Activated T-cell treated with anti-CD3 and anti-CD28 coated beads, Interleukin-2, amount 50 U/mL, for 1 hour (primary cell): ENCODE measurements around the gene AFAP1.

Source experiments
- DNase-seq: peaks from one replicate; pipeline ENCODE4 v3.0.0-alpha.2; 2020

The AFAP1 gene

DNA sequence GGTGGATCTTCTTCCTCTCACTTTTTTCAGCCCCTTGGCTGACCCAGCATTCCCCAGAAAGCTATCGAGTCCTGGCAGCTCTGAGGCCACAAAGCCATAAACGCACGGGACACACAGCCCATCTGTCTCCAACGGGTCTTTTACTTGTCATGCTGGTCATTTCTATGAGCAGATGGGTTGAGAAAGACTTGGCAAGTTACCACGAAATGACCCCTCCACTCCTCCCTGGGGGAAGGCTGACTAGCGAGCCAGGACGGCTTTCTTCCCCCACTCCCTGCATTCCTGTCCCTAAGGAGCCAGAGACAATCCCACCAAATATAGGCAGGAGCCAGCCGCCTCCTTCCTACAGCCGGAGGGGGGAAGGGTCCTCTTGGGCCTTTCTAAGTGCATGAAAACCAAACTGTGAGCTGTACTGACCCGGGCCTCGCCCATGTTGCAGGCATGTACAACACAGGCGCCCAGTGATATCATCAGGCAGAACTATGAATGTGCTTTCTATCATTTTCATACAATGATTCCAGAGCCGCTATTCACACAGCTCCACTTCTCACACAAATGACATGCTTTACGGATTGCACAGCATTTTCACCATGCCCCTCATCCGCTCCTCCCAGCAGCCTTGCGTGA is 28.6 kb downstream of the AFAP1 start:
- no peak for DNase-seq

- DNase-seq = no peak
Measured at GRCh38 chr4:7910263-7910896, 29.3 kb downstream of the AFAP1 start.

DNA sequence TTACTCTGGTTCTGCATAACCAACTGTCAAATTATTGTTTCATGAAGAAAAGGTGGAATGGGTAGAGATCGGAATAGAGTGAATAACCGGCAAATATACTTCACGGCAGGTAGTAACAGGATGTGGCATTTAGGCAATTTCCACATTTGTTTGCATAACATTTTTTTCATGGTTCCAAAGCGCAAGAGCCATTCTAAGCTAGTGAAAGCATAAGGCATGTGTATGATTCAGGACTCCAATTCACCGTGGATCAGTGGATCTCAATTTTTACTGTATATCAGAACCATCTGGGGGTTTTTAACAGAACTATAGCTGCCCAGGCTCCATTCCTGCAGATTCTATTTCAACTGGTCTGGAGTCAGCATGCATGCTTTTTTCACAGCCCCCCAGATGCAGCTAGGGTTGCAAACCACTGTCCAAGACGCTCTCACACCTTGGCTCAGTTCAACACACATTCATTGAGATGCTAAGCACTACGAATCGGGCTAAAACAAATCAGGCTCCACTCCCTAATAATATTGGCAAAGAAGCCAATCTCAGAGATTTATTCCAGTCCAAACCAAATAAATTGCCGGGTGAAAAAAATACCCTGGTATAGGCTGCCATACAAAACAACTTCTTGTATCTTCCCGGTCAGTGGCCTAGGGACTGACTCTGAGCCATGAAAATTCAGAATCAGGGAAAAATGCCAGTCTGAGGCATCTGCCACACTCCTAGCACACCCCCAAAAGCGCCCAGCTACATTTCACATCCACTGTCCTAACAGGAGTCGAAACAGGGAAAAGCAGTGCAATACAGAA is 30.0 kb downstream of the AFAP1 start:
- no peak for DNase-seq

GRCh38 chr4:7908668-7909067 is 31.0 kb downstream of the AFAP1 start:
- DNase-seq = no peak

DNA sequence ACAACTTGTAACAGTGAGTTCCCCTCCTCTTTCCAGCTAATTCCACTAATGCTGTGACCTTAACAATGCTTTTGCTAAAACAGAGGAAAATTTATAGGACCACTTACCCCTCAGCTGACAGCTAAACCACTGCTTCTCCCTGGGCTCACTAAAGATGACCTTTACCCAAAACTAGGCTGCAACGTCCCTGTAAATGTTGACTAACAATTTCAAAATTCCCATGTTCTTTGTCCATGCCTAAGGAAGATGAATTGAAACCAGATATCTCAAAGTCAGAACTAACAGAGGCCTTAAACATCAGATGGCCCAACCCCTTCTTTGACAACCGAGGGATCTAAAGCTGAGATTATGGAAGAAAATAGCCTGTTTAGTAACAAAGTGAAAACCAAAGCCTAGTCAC is 32.5 kb downstream of the AFAP1 start:
- DNase-seq = no peak

- no peak for DNase-seq
Measured at GRCh38 chr4:7906171-7906701, 33.4 kb downstream of the AFAP1 start.

- DNase-seq = no peak
Measured at GRCh38 chr4:7904952-7905915, 34.4 kb downstream of the AFAP1 start.

GRCh38 chr4:7903791-7904516 is 35.7 kb downstream of the AFAP1 start:
- DNase-seq = no peak

DNA sequence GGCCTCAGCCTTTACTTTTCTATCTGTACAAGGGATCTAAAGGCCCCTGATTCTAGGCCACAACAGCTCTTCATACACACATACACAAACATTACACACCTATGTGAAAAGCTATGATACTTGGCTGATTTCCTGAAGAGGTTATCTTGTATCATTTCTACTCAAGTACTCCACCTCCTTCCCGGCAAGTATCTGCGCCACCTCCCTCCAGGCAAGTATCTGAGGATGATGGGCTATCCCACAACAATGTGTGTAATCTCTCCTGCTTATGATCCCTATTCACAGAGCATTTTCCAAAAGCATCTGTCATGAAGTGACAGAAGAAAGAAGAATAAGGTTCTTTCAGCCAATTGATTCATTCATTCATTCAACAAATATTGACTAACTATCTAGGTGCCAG is 36.8 kb downstream of the AFAP1 start:
- no peak for DNase-seq

DNA sequence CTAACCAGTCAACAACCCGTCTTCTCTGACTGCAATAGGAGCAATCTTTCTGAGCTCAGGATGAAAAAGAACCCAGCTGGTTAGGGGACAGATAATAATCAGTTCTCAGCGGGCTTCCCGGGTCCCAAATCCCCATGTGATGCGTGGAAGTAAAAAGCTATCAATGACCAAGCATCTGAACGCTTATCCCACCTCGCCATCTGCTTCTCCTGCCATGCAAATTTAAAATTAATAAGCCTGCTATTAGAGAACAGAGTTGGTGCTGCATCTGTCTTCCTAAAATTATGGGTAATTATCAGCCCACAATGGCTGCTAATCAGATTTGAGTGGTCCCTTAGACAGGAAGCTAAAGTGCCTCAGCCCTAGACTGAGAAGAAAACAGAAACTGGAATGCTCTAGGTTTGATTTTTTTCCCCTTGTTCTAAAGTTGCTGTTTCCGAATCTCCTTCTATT is 37.5 kb downstream of the AFAP1 start:
- DNase-seq = no peak

GRCh38 chr4:7901311-7901885 is 38.3 kb downstream of the AFAP1 start:
- DNase-seq = no peak

GRCh38 chr4:7900334-7900909 is 39.2 kb downstream of the AFAP1 start:
- DNase-seq = no peak

DNA sequence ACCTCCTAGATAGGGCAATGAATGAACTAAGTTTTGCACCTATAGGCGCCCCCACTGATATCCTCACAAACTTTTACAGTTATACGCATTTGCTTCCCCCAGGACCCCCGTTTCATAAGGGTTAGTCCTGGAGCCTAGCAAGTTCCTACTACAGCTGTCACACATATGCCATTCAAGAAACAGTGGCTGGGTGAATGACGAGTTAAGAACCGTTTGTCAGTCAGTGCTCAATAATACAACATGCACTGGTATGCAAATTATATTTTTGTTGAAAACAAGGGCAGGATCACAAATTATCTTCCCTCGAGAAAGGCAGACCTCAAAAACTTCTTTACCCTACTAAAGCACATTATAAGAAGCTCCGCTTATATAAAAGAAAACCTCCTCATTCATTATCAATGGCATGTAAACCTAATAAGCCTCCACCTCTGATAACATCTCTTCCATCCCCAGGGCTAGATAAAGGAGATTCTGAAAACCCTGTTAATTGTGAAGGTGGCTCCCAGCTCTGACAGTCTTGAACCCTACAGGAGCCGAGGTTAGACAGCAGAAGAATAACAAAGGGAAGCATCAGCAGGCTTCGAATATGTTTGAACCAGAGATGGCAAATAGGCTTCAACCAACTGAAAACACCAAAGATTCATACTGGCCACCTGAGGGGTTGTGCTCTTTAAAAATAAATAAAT is 40.3 kb downstream of the AFAP1 start:
- no peak for DNase-seq

GRCh38 chr4:7898385-7898784 is 41.3 kb downstream of the AFAP1 start:
- DNase-seq = no peak

DNA sequence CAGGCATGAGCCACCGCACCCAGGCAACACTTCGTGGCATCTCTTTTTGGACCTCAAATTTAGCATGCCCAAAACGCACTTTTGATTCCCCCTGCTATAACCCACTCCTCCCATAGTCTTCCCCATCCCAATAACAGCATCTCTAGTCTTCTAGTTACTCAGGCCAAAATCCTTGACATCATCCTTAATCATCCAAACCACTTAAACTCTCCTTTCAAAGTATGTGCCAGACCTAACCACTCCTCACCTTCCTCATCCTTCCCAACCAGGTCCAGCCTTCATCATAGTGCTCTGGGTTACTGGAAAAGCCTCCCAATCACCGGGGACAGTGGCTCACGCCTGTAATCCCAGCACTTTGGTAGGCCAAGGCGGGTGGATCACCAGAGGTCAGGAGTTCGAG is 41.9 kb downstream of the AFAP1 start:
- DNase-seq = no peak

- DNase-seq = no peak
Measured at GRCh38 chr4:7894677-7895181, 44.9 kb downstream of the AFAP1 start.

DNA sequence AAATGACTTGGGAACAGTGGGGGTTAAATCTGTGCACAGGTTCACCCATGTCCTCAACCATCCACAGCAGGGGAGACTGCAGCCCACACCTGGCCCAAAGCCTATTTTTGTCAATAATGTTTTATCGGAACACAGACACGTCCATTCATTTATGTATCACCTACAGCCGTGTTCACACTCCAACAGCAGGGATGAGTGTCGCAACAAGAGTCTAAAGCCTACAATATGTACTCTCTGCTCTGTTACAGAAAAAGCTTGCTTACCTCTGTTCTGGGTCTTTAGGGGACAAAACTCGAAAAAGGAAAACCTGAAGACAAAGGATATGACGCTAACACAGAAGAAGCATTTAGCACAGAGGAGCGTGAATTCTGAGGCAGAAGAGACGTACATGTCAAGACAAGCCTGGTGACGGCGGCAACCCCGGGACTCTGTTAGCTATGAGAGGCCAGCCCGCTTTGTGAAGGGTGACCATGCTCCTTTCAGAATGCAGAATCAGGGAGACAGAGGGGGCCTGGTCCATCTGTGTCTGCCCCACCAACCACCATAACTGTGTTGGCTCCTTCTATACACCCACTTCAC is 45.5 kb downstream of the AFAP1 start:
- DNase-seq = no peak

DNA sequence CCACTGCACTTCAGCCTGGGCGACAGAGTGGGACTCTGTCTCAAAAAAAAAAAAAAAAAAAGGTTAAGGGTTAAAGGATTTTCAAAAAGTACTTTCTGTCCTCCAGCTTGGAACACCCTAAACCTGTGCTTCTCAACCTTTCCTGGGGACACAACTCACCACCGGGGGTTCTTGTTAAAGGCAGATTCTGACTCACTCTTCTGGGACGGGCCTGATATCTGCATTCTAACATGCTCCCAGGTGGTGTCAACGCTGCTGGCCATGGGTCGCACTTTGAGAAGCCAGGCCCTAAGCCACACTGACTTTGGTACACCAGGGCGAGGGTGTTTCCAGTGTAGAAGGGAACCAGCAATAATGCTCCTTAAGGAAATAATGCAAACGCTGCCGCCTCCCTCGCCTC is 46.1 kb downstream of the AFAP1 start:
- DNase-seq = no peak

DNA sequence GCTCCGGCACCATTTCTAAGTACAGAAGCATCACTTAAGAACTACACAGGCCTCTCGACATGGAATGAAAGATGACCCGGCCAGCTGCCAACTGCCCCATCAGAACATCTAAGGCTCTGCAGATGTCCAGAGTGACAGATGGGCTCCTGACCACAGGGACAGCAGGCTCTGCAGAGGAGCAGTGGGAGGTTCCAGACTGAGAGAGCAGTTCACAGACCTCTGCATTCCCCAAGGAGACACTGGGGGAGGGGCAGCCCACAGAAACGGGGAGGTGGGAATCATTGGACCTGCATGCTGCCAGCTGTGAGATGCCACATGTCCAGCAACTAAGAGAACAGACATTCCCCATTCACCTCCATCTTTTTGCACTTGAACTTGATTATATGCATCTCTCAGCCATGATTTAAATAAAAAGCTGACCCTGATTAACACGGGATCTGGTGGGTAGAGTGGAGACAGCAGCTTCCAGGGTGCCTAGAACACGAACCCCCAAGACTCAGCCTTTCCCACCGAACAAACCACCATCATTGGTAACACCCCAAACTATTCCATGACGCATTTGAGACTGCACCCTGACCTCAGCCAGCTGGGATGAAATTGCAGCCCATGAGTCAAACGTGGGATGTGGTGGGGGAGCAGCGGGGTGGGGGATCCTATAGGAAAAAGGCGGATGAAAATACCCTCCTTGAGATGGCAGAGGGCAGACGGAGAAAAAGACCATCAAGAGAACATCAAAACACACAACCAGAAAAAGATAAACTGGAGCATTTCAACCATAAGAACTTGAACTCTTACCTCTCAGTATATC is 47.2 kb downstream of the AFAP1 start:
- DNase-seq = no peak
